G401.6 (cell line): Measurements from ENCODE around the gene KIAA1328.
A peak's percentile ranks its signal among the peaks of the same experiment; 100 is the strongest.
"Not testable (repeated sequence)": the region's sequence is repeated elsewhere in the genome, so short reads cannot be mapped to it uniquely, and the experiment has no call there.

ENCODE experiments used
- FAIRE-seq: peaks from 2 replicates; lab custom pipeline; 2012; peaks lifted over from hg19 to GRCh38; lab: Jason Lieb, UNC

Gene KIAA1328

GRCh38 chr18:36828630-36829361 lies at the start of gene KIAA1328, which contains the start of gene TPGS2:
TSS of gene KIAA1328 (plus strand) at chr18:36829127. CDS start at chr18:36829139, 12 bp downstream.
TSS of gene TPGS2 (minus strand) at chr18:36829002. CDS start at chr18:36828767, 235 bp downstream.
- no peak for FAIRE-seq

- no peak for FAIRE-seq
These were observed 48.2 kb upstream of the KIAA1328 start for GRCh38 chr18:36780748-36781147.

GRCh38 chr18:36782710-36783109 lies 46.2 kb upstream of the KIAA1328 start:
- no peak for FAIRE-seq

GRCh38 chr18:36783792-36784191 lies 45.1 kb upstream of the KIAA1328 start:
- no peak for FAIRE-seq

GRCh38 chr18:36786686-36787085 lies 42.2 kb upstream of the KIAA1328 start:
- FAIRE-seq: no peak

- FAIRE-seq: no peak
These were observed 36.2 kb upstream of the KIAA1328 start for GRCh38 chr18:36792634-36793283.

GRCh38 chr18:36798738-36799473 lies 30.0 kb upstream of the KIAA1328 start:
- no peak for FAIRE-seq

GRCh38 chr18:36805105-36805504 lies 23.8 kb upstream of the KIAA1328 start:
- FAIRE-seq: no peak

- FAIRE-seq: no peak
These were observed 20.2 kb upstream of the KIAA1328 start for GRCh38 chr18:36808681-36809080.

GRCh38 chr18:36809590-36810381 lies 19.1 kb upstream of the KIAA1328 start:
- FAIRE-seq: peak; percentile 91

- FAIRE-seq: no peak
These were observed 17.5 kb upstream of the KIAA1328 start for GRCh38 chr18:36811430-36811829.

GRCh38 chr18:36811955-36812354 lies 17.0 kb upstream of the KIAA1328 start:
- FAIRE-seq: no peak

- no peak for FAIRE-seq
These were observed 16.2 kb upstream of the KIAA1328 start for GRCh38 chr18:36812678-36813077.

GRCh38 chr18:36813101-36813775 lies 15.7 kb upstream of the KIAA1328 start:
- no peak for FAIRE-seq

GRCh38 chr18:36813824-36814223 lies 15.1 kb upstream of the KIAA1328 start:
- no peak for FAIRE-seq

- FAIRE-seq: no peak
These were observed 13.9 kb upstream of the KIAA1328 start for GRCh38 chr18:36814994-36815393.

- not testable (repeated sequence) for FAIRE-seq
These were observed 12.8 kb upstream of the KIAA1328 start for GRCh38 chr18:36816096-36816495.

GRCh38 chr18:36817039-36817438 lies 11.9 kb upstream of the KIAA1328 start:
- FAIRE-seq: no peak

GRCh38 chr18:36818652-36819051 lies 10.3 kb upstream of the KIAA1328 start:
- no peak for FAIRE-seq

GRCh38 chr18:36819621-36820020 lies 9.3 kb upstream of the KIAA1328 start:
- FAIRE-seq: no peak

GRCh38 chr18:36821681-36822080 lies 7.2 kb upstream of the KIAA1328 start:
- no peak for FAIRE-seq

GRCh38 chr18:36825526-36825925 lies 3.4 kb upstream of the KIAA1328 start:
- FAIRE-seq: no peak
